HepG2 (cell line): ENCODE data around the gene STARD5. TPM values are rescaled to one million over a fixed set of nuclear protein-coding genes. Genes with fewer than 3 reads are reported as not detected.

Experiments
- ARNT2 ChIP-seq: sonication (generic); formaldehyde crosslinking; IDR thresholded peaks from 2 replicates; pipeline ENCODE4 v1.8.0; 2022; ENCODE audit warnings: mild to moderate bottlenecking, low read depth, missing genetic modification reagents, moderate library complexity
- ATF7-NPFF ChIP-seq: sonication (generic); formaldehyde crosslinking; IDR thresholded peaks from 2 replicates; pipeline ENCODE4 v1.8.1; 2023; ENCODE audit warnings: mild to moderate bottlenecking, low read depth, missing genetic modification reagents, moderate library complexity
- CEBPZ ChIP-seq: IDR thresholded peaks from 2 replicates; pipeline ENCODE4 v1.6.1; 2012; ENCODE audit warnings: low read length, improper control_type of control experiment
- FOSL2 ChIP-seq: sonication (generic); formaldehyde crosslinking; IDR thresholded peaks from 2 replicates; pipeline ENCODE4 v1.4.0; 2020; ENCODE audit warnings: missing genetic modification reagents
- HCFC1 ChIP-seq: fragments of 150-350 bp; IDR thresholded peaks from 2 replicates; pipeline ENCODE4 v1.6.1; 2014; ENCODE audit warnings: low read depth, low read length
- JDP2 ChIP-seq: sonication (generic); formaldehyde crosslinking; IDR thresholded peaks from 2 replicates; pipeline ENCODE4 v1.8.1; 2022; ENCODE audit warnings: missing genetic modification reagents, borderline replicate concordance
- NFYB ChIP-seq: sonication (generic); formaldehyde crosslinking; IDR thresholded peaks from 2 replicates; pipeline ENCODE4 v1.4.0; 2020; ENCODE audit warnings: missing genetic modification reagents
- NR2F2 ChIP-seq: IDR thresholded peaks from 2 replicates; pipeline ENCODE4 v1.6.1; 2012; ENCODE audit warnings: low read depth, inconsistent platforms, borderline replicate concordance
- POLR2A ChIP-seq, 2 experiments: IDR thresholded peaks; 2 replicates each; pipeline ENCODE4 v1.6.1; 2011; ENCODE audit warnings: low read depth in 2 of 2, low read length in 2 of 2, mild to moderate bottlenecking in 1 of 2, moderate library complexity in 1 of 2; ENCODE audit not compliant: insufficient read depth in 1 of 2
- RAD21 ChIP-seq: fragments of 450-650 bp; formaldehyde crosslinking; IDR thresholded peaks from 2 replicates; pipeline ENCODE4 v1.5.0; 2020; ENCODE audit warnings: mild to moderate bottlenecking
- RXRA ChIP-seq: sonication (generic); formaldehyde crosslinking; IDR thresholded peaks from 2 replicates; pipeline ENCODE4 v1.5.1; 2020; ENCODE audit warnings: missing genetic modification reagents
- SAFB2 ChIP-seq: sonication (generic); formaldehyde crosslinking; IDR thresholded peaks from 2 replicates; pipeline ENCODE4 v1.5.1; 2020; ENCODE audit warnings: missing genetic modification reagents, low read depth, mild to moderate bottlenecking, borderline replicate concordance
- SSRP1 ChIP-seq: IDR thresholded peaks from 2 replicates; pipeline ENCODE4 v1.6.1; 2016; ENCODE audit warnings: control low read depth
- TFDP2 ChIP-seq: sonication (generic); formaldehyde crosslinking; IDR thresholded peaks from 2 replicates; pipeline ENCODE4 v1.4.0; 2020; ENCODE audit warnings: missing genetic modification reagents
- THAP8 ChIP-seq: sonication (generic); formaldehyde crosslinking; IDR thresholded peaks from 2 replicates; pipeline ENCODE4 v1.5.1; 2020; ENCODE audit warnings: missing genetic modification reagents, mild to moderate bottlenecking, borderline replicate concordance
- TRIM22 ChIP-seq: fragments of 450-650 bp; IDR thresholded peaks from 2 replicates; pipeline ENCODE4 v1.6.1; 2017
- ZNF12 ChIP-seq: sonication (generic); formaldehyde crosslinking; IDR thresholded peaks from 2 replicates; pipeline ENCODE4 v1.5.0; 2020; ENCODE audit warnings: missing genetic modification reagents
- ZNF225 ChIP-seq: sonication (generic); formaldehyde crosslinking; IDR thresholded peaks from 2 replicates; pipeline ENCODE4 v1.4.0; 2020; ENCODE audit warnings: mild to moderate bottlenecking, missing genetic modification reagents
- ZNF598 ChIP-seq: sonication (generic); formaldehyde crosslinking; IDR thresholded peaks from 2 replicates; pipeline ENCODE4 v1.5.1; 2020; ENCODE audit warnings: mild to moderate bottlenecking, missing genetic modification reagents, borderline replicate concordance
- ZNF674 ChIP-seq: sonication (generic); formaldehyde crosslinking; IDR thresholded peaks from 2 replicates; pipeline ENCODE4 v1.5.0; 2020; ENCODE audit warnings: low read depth, mild to moderate bottlenecking, missing genetic modification reagents
- ZNF704 ChIP-seq: sonication (generic); formaldehyde crosslinking; IDR thresholded peaks from 2 replicates; pipeline ENCODE4 v1.8.1; 2023; ENCODE audit warnings: mild to moderate bottlenecking, inconsistent platforms, moderate library complexity, missing genetic modification reagents, borderline replicate concordance
- ZNF746 ChIP-seq: sonication (generic); formaldehyde crosslinking; IDR thresholded peaks from 2 replicates; pipeline ENCODE4 v1.8.0; 2022; ENCODE audit warnings: mild to moderate bottlenecking, missing genetic modification reagents
- ZNF83 ChIP-seq: sonication (generic); formaldehyde crosslinking; IDR thresholded peaks from 2 replicates; pipeline ENCODE4 v1.4.0; 2020; ENCODE audit warnings: missing genetic modification reagents, mild to moderate bottlenecking, borderline replicate concordance
- polyA plus RNA-seq, 8 experiments: library from polyadenylated mRNA; depleted of rRNA in 3 of 8; stranded (reverse) in 7 of 8; unstranded in 1 of 8; fragments of >200 nt; fragmentation: Illumina TruSeq in 4 of 8; extraction: Trizol in 4 of 8; gene quantifications; 2 replicates each; pipeline versions ENCODE4 v1.2.1 to v1.2.3, GENCODE V29; 2011 to 2016; ENCODE audit warnings: low read depth in 4 of 8, missing spikeins in 1 of 8, mixed read lengths in 1 of 8; ENCODE audit not compliant: insufficient read depth in 1 of 8
- total RNA-seq, 5 experiments: library from RNA; depleted of rRNA; stranded (reverse); fragments of >200 nt; fragmentation: Illumina TruSeq; extraction: Trizol; gene quantifications; 2 replicates each; pipeline ENCODE4 v1.2.3, GENCODE V29; 2016; ENCODE audit warnings: low read depth in 1 of 5

Gene STARD5
- total and polyA plus RNA-seq, 2 of the 13 experiments (the other 11 are each of a cell fraction or from before 2014, with no cell fraction given) = 3.1 to 3.5 TPM

GRCh38 chr15:81323944-81324881 lies at the start of gene STARD5 (continued):
- TF ChIP-seq CEBPZ (no peak), THAP8 (CRISPR knock-in tag) (no peak), POLR2A (IDR thresholded peaks at IDR 0.05; ENCODE audit: insufficient read depth in 1 of 2, low read depth in 2 of 2, low read length in 2 of 2) (peak; percentile 69 to 90), JDP2 (CRISPR knock-in tag) (no peak), ZNF704 (CRISPR knock-in tag) (no peak), TRIM22 (no peak), ZNF746 (CRISPR knock-in tag) (no peak), TFDP2 (peak; percentile 67; the same call in 1 of the 2 replicates), ZNF83 (CRISPR knock-in tag) (0 out of 2 replicates have a peak, but pooled peaks have one; percentile 58), ZNF225 (CRISPR knock-in tag) (peak; percentile 14; the same call in 1 of the 2 replicates), ATF7-NPFF (CRISPR knock-in tag) (no peak), NR2F2 (no peak), RAD21 (0 out of 2 replicates have a peak, but pooled peaks have one; percentile 25), FOSL2 (no peak), ZNF12 (CRISPR knock-in tag) (no peak), RXRA (no peak; the same call in 1 of the 2 replicates), SSRP1 (CRISPR knock-in tag) (no peak), ARNT2 (CRISPR knock-in tag) (no peak), HCFC1 (no peak), ZNF674 (no peak), SAFB2 (CRISPR knock-in tag) (no peak), NFYB (CRISPR knock-in tag) (peak; percentile 93), ZNF598 (CRISPR knock-in tag) (no peak)
